ENCODE measurements around the gene GPX5.
"Not testable (repeated sequence)": the region's sequence is repeated elsewhere in the genome, so short reads cannot be mapped to it uniquely, and the experiment has no call there.

Gene GPX5

GRCh38 chr6:28525496-28526039, at the start of gene GPX5:
Gene GPX5 (plus strand): TSS chr6:28525881. CDS start chr6:28526014, 133 bp downstream.
- DNase-seq (ENCODE audit: low spot score) = no peak

GRCh38 chr6:28478518-28478917, 47.2 kb upstream of the GPX5 start:
- no peak for DNase-seq (ENCODE audit: low spot score)

GRCh38 chr6:28480253-28480932, 45.3 kb upstream of the GPX5 start:
- no peak for DNase-seq (ENCODE audit: low spot score)

- DNase-seq (ENCODE audit: low spot score) = no peak
Observed at GRCh38 chr6:28485482-28485881, 40.2 kb upstream of the GPX5 start.

GRCh38 chr6:28486533-28486932, 39.1 kb upstream of the GPX5 start:
- no peak for DNase-seq (ENCODE audit: low spot score)

- DNase-seq (ENCODE audit: low spot score) = no peak
Observed at GRCh38 chr6:28486988-28487742, 38.5 kb upstream of the GPX5 start.

- no peak for DNase-seq (ENCODE audit: low spot score)
Observed at GRCh38 chr6:28488916-28489365, 36.7 kb upstream of the GPX5 start.

- DNase-seq (ENCODE audit: low spot score) = no peak
Observed at GRCh38 chr6:28489366-28490204, 36.1 kb upstream of the GPX5 start.

GRCh38 chr6:28490205-28490890, 35.3 kb upstream of the GPX5 start:
- DNase-seq (ENCODE audit: low spot score) = no peak

- no peak for DNase-seq (ENCODE audit: low spot score)
Observed at GRCh38 chr6:28491984-28492317, 33.7 kb upstream of the GPX5 start.

- no peak for DNase-seq (ENCODE audit: low spot score)
Observed at GRCh38 chr6:28496099-28496779, 29.4 kb upstream of the GPX5 start.

- DNase-seq (ENCODE audit: low spot score) = no peak
Observed at GRCh38 chr6:28497306-28497705, 28.4 kb upstream of the GPX5 start.

- no peak for DNase-seq (ENCODE audit: low spot score)
Observed at GRCh38 chr6:28497893-28498292, 27.8 kb upstream of the GPX5 start.

GRCh38 chr6:28501259-28501658, 24.4 kb upstream of the GPX5 start:
- no peak for DNase-seq (ENCODE audit: low spot score)

- DNase-seq (ENCODE audit: low spot score) = not testable (repeated sequence)
Observed at GRCh38 chr6:28502136-28502535, 23.5 kb upstream of the GPX5 start.

GRCh38 chr6:28502709-28503305, 22.9 kb upstream of the GPX5 start:
- not testable (repeated sequence) for DNase-seq (ENCODE audit: low spot score)

GRCh38 chr6:28505733-28506132, 19.9 kb upstream of the GPX5 start:
- no peak for DNase-seq (ENCODE audit: low spot score)

GRCh38 chr6:28506807-28507475, 18.7 kb upstream of the GPX5 start:
- no peak for DNase-seq (ENCODE audit: low spot score)

GRCh38 chr6:28511628-28512300, 13.9 kb upstream of the GPX5 start:
- no peak for DNase-seq (ENCODE audit: low spot score)

GRCh38 chr6:28512387-28512786, 13.3 kb upstream of the GPX5 start:
- not testable (repeated sequence) for DNase-seq (ENCODE audit: low spot score)
